Esophagus (tissue), 2 donors: Measurements from ENCODE around the gene ZFHX3. TPM values are rescaled to one million over a fixed set of nuclear protein-coding genes. Genes with fewer than 3 reads are reported as not detected.
A peak's percentile ranks its signal among the peaks of the same experiment; 100 is the strongest.

Experiments used
- H3K27ac ChIP-seq, 2 donors: one replicate each; pipeline ENCODE4 v1.5.1; 2013; ENCODE audit warnings: low read depth in 2 of 2, mild to moderate bottlenecking in 2 of 2, inconsistent platforms in 1 of 2, low read length in 1 of 2, moderate library complexity in 1 of 2
- H3K27me3 ChIP-seq, 2 donors: one replicate each; pipeline ENCODE4 v1.6.1; 2013; ENCODE audit warnings: low read length in 2 of 2, control low read depth in 1 of 2, mild to moderate bottlenecking in 1 of 2; ENCODE audit not compliant: insufficient read depth in 2 of 2, control insufficient read depth in 1 of 2
- H3K36me3 ChIP-seq, 2 donors: one replicate each; pipeline ENCODE4 v1.6.1; 2013; ENCODE audit warnings: low read length in 1 of 2; ENCODE audit not compliant: control insufficient read depth in 2 of 2, insufficient read depth in 2 of 2
- H3K4me1 ChIP-seq, 2 donors: one replicate each; pipeline ENCODE4 v1.6.1; 2013; ENCODE audit warnings: low read length in 1 of 2; ENCODE audit not compliant: control insufficient read depth in 2 of 2, insufficient read depth in 2 of 2
- H3K4me3 ChIP-seq, 2 donors: one replicate each; pipeline ENCODE4 v1.5.1; 2013; ENCODE audit warnings: low read length in 2 of 2, mild to moderate bottlenecking in 2 of 2, low read depth in 1 of 2, moderate library complexity in 1 of 2
- H3K9me3 ChIP-seq, 2 donors: one replicate each; pipeline ENCODE4 v1.6.1; 2013; ENCODE audit warnings: mild to moderate bottlenecking in 2 of 2, low read depth in 1 of 2, low read length in 1 of 2, moderate library complexity in 1 of 2; ENCODE audit not compliant: control insufficient read depth in 2 of 2, insufficient read depth in 1 of 2
- WGBS, 2 donors: extraction: QIAGEN DNeasy Blood & Tissue Kit; methylation state at CpG; one replicate each; pipeline ENCODE4 v1.1.7; 2013; 5-methylcytosine and 5-hydroxymethylcytosine counted together
- polyA plus RNA-seq, 2 donors: library from polyadenylated mRNA; stranded (reverse); fragments of 200-250 nt; gene quantifications; one replicate each; pipeline ENCODE4 v1.2.3, GENCODE V29; 2013
- donor health status: healthy with polysubstance abuse.
- donor health status: Bipolar disorder and iron deficiency.

The ZFHX3 gene
- polyA plus RNA-seq, 2 donors: 0.62 to 1.1 TPM

- Histone ChIP-seq H3K4me3 (no peak overlapping the region), H3K4me1 (peaks cover 3 to 6% of the 10 kb centered on the region in 2 donors), H3K27me3 (no peaks in the 10 kb centered on the region), H3K9me3 (no peaks in the 10 kb centered on the region), H3K27ac (no peak overlapping the region), H3K36me3 (no peaks in the 10 kb centered on the region)
- WGBS, 2 donors: 91% methylated on average over 9 of the region's 9 CpGs
These were observed 4.0 kb upstream of the ZFHX3 start for GRCh38 chr16:73051961-73052360.

- Histone ChIP-seq H3K4me3 (no peak overlapping the region), H3K27ac (peak overlapping the region; percentile 23 to 44), H3K4me1 (peaks cover 2 to 3% of the 10 kb centered on the region in 2 donors), H3K9me3 (no peaks in the 10 kb centered on the region), H3K27me3 (no peaks in the 10 kb centered on the region), H3K36me3 (no peaks in the 10 kb centered on the region)
- WGBS, 2 donors: 64 to 68% methylated on average over 5 of the region's 5 CpGs
These were observed 3.3 kb upstream of the ZFHX3 start for GRCh38 chr16:73051226-73051625.

- H3K27ac ChIP-seq: peak overlapping the region; percentile 11 to 56
These were observed 2.5 kb upstream of the ZFHX3 start for GRCh38 chr16:73050201-73051099.

GRCh38 chr16:73049511-73049910, 1.6 kb upstream of the ZFHX3 start:
- peaks cover 2 to 3% of the 10 kb centered on the region in 2 donors for H3K4me1 ChIP-seq
- WGBS, 2 donors: 82 to 90% methylated on average over 4 of the region's 4 CpGs
- H3K27me3 ChIP-seq: no peaks in the 10 kb centered on the region
- no peak overlapping the region for H3K27ac ChIP-seq
- H3K36me3 ChIP-seq: no peaks in the 10 kb centered on the region
- no peaks in the 10 kb centered on the region for H3K9me3 ChIP-seq
- no peak overlapping the region for H3K4me3 ChIP-seq

More at GRCh38 chr16:73050201-73051099, 2.5 kb upstream of the ZFHX3 start:
- no peak overlapping the region for H3K4me3 ChIP-seq
- H3K4me1 ChIP-seq: peaks cover 2 to 3% of the 10 kb centered on the region in 2 donors
- no peaks in the 10 kb centered on the region for H3K9me3 ChIP-seq
- WGBS, 2 donors: 66 to 67% methylated on average over 11 of the region's 11 CpGs
- no peaks in the 10 kb centered on the region for H3K36me3 ChIP-seq
- no peaks in the 10 kb centered on the region for H3K27me3 ChIP-seq

GRCh38 chr16:73049091-73049490, 1.2 kb upstream of the ZFHX3 start:
- Histone ChIP-seq H3K27ac (peak overlapping the region; percentile 61 to 75), H3K4me3 (no peak overlapping the region), H3K9me3 (no peaks in the 10 kb centered on the region), H3K27me3 (no peaks in the 10 kb centered on the region), H3K36me3 (no peaks in the 10 kb centered on the region), H3K4me1 (peaks cover 2 to 3% of the 10 kb centered on the region in 2 donors)
- WGBS, 2 donors: 84 to 87% methylated on average over 8 of the region's 8 CpGs

GRCh38 chr16:73048292-73049080, 558 bp upstream of the ZFHX3 start:
- H3K27ac ChIP-seq: peak overlapping the region; percentile 75 to 90
- no peaks in the 10 kb centered on the region for H3K9me3 ChIP-seq
- peaks cover 2 to 3% of the 10 kb centered on the region in 2 donors for H3K4me1 ChIP-seq
- 8 to 9% methylated on average over 45 to 57 of the region's 57 CpGs for WGBS, 2 donors
- H3K4me3 ChIP-seq: peak overlapping the region; percentile 64 to 85
- H3K27me3 ChIP-seq: no peaks in the 10 kb centered on the region
- no peaks in the 10 kb centered on the region for H3K36me3 ChIP-seq

GRCh38 chr16:73047221-73047535, 750 bp downstream of the ZFHX3 start:
- Histone ChIP-seq H3K27me3 (no peaks in the 10 kb centered on the region), H3K36me3 (no peaks in the 10 kb centered on the region), H3K4me3 (peak overlapping the region; percentile 64 to 85), H3K4me1 (peaks cover 2 to 3% of the 10 kb centered on the region in 2 donors), H3K27ac (peak overlapping the region in 1 of 2 donors; percentile 90), H3K9me3 (no peaks in the 10 kb centered on the region)
- 48 to 55% methylated on average over 6 of the region's 6 CpGs for WGBS, 2 donors

- Histone ChIP-seq H3K27me3 (no peaks in the 10 kb centered on the region), H3K4me1 (peaks cover 2 to 3% of the 10 kb centered on the region in 2 donors), H3K4me3 (no peak overlapping the region), H3K27ac (peak overlapping the region in 1 of 2 donors; percentile 24), H3K9me3 (no peaks in the 10 kb centered on the region), H3K36me3 (no peaks in the 10 kb centered on the region)
- 51 to 54% methylated on average over 4 of the region's 4 CpGs for WGBS, 2 donors
These were observed 1.1 kb downstream of the ZFHX3 start for GRCh38 chr16:73046849-73047214.

- WGBS, 2 donors: 56 to 61% methylated on average over 8 of the region's 8 CpGs
- H3K4me3 ChIP-seq: no peak overlapping the region
- no peaks in the 10 kb centered on the region for H3K36me3 ChIP-seq
- no peaks in the 10 kb centered on the region for H3K9me3 ChIP-seq
- peaks cover 2 to 3% of the 10 kb centered on the region in 2 donors for H3K4me1 ChIP-seq
- no peaks in the 10 kb centered on the region for H3K27me3 ChIP-seq
- H3K27ac ChIP-seq: peak overlapping the region in 1 of 2 donors; percentile 24
These were observed 1.6 kb downstream of the ZFHX3 start for GRCh38 chr16:73046202-73046848.
